GM18499 (cell line): ENCODE data around the gene SSTR3.
"Not testable (repeated sequence)": the region's sequence is repeated elsewhere in the genome, so short reads cannot be mapped to it uniquely, and the experiment has no call there.

Experiments used
- ATAC-seq: cut with Tn5 transposase; IDR thresholded peaks from one replicate; pipeline ENCODE4 v1.9.1; 2021; ENCODE audit warnings: moderate number of reproducible peaks; ENCODE audit not compliant: insufficient read depth, unreplicated experiment

The SSTR3 gene

GRCh38 chr22:37212174-37212906 lies at the start of gene SSTR3:
Gene SSTR3 (minus strand): TSS chr22:37212477. CDS start chr22:37207803, 4,674 bp downstream.
- ATAC-seq = no peak

- ATAC-seq = no peak
These were observed 48.6 kb upstream of the SSTR3 start for GRCh38 chr22:37260901-37261336.

- no peak for ATAC-seq
These were observed 48.0 kb upstream of the SSTR3 start for GRCh38 chr22:37260155-37260795.

- ATAC-seq = no peak
These were observed 47.3 kb upstream of the SSTR3 start for GRCh38 chr22:37259540-37260029.

- ATAC-seq = no peak
These were observed 46.6 kb upstream of the SSTR3 start for GRCh38 chr22:37258753-37259401.

- ATAC-seq = no peak
These were observed 45.9 kb upstream of the SSTR3 start for GRCh38 chr22:37258005-37258752.

DNA sequence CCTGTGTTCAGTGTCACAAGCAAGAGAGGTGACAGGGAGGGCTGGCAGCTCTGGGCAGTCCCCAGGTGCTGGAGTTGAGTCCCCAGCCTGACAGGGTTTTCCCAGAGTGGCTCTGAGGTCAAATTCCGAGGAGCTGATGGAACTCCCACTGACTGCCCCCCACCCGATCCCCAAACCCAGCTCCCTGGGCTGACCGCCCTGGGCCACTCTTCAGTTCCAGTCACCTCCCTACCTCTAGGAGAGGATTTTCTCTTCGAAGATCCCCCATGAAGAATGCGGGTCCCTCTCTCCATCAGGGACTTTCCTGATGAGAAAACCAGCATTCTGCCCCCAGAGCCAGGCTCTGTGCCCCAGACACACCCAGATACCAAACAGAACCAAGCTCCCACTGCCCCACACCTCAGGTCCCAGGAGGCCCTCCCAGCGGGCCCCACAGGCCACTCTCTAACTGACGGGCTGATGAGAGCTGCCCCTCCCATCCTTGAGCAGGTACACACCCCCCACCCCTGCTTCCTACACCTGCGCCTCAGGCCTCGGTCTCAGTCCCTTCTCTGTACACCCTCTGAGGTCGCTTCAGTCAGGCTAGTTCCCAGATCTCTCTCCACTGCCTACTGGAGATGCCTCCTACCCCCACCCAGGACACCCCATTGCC lies 43.9 kb upstream of the SSTR3 start:
- ATAC-seq = no peak

DNA sequence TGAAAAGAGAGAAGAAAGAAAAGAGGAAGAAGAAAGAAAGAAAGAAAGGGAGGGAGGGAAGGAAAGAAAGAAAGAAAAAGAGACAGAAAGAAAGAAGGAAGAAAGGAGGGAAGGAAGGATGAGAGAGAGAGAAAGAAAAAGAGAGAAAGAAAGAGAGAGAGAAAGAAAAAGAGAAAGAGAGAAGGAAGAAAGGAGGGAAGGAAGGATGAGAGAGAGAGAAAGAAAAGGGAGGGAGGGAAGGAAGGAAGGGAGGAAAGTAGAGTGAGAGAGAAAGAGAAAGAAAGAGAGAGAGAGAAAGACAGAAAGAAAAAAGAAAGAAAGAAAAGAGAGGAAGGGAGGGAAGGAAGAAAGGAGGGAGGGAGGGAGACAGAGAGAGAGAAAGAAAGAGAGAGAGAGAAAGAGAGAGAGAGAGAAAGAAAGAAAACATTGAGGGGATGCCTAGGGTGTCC lies 43.3 kb upstream of the SSTR3 start:
- no peak for ATAC-seq

DNA sequence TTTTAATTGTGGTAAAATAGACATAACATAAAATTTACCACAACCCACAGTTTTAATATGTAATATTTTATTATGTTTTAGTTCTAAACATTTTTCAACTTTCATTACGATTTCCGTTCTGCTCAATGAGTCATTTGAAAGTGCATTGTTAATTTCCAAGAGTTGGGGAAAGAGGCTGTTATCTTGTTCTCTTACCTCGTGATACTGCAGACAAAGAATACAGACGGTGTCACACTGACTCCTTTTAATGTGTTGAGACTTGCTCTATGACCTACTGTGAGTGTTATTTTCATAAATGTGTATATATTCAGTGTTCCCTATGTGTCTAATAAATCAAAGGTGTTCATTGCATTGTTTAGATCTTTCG lies 42.6 kb upstream of the SSTR3 start:
- no peak for ATAC-seq

GRCh38 chr22:37254209-37254866 lies 42.1 kb upstream of the SSTR3 start:
- no peak for ATAC-seq

GRCh38 chr22:37253126-37253660 lies 40.9 kb upstream of the SSTR3 start:
- no peak for ATAC-seq

DNA sequence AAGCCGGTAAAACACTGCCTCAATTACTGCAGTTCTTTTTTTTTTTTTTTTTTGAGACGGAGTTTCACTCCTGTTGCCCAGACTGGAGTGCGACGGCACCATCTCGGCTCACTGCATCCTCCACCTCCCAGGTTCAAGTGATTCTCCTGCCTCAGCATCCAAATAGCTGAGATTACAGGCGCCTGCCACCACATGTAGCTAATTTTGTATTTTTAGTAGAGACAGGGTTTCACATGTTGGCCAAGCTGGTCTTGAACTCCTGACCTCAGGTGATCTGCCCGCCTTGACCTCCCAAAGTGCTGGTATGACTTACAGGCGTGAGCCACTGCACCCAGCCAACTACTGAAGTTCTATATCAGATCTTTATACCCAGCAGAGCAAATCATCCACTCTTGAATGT lies 39.6 kb upstream of the SSTR3 start:
- ATAC-seq = not testable (repeated sequence)

GRCh38 chr22:37249986-37250385 lies 37.7 kb upstream of the SSTR3 start:
- ATAC-seq = no peak

GRCh38 chr22:37248251-37248650 lies 36.0 kb upstream of the SSTR3 start:
- no peak for ATAC-seq

DNA sequence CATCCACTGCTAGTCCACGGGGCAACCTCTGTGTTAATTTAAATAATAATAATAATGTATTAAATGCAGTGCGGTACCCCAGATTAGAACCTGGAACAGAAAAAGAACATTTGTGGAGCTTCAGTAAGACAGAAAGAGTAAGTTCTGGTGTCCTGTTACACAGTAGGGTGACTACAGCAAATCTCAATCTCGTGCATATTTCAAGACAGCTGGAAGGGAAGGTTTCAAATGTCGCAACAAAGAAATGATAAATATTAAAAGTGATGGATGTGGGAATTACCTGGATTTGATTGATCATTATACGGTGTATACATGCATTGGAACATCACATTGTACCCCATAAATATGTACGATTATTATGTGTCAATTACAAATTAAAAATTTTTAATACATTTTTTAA lies 33.5 kb upstream of the SSTR3 start:
- ATAC-seq = no peak

GRCh38 chr22:37244922-37245722 lies 32.8 kb upstream of the SSTR3 start:
- ATAC-seq = no peak

DNA sequence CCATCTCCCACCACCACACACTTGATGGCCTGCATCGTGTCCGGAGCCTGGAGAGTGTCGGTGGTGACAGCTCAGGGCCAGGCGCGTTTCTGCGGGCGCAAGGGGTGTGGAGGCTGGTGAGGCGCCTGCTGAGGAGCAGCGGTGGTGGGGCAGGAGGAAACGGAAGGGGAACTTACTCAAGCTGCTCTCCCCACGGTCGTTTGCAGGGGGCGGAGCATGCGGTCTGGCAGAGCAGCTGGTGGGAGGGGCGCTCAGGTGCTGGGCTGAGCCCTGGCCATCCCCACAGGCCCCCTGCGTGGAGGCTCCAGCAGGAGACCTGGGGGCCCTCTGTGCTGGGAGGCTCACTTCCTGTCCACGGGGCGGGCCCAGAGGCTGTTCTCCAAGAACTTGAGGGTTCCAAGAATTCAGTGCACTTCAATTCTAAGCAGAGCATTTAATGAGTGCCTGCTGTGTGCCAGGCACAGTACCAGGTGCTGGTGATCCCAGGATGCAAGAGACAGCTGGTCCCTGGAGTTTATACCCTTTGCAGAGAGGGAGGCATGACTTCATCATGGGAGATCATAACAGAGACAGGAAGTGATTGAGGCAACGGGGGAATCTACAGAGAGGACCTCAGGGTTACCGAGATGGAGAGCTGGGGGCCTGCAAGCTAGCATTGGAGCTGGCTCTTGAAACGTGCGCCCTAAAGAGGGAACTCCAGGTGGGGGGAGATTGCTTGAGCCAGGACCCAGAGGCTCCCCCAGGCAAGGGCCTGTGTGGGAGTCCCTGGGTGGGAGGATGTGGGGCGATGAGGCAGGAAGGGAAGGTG lies 32.0 kb upstream of the SSTR3 start, which contains the start of gene RAC2:
TSS of gene RAC2 (minus strand) at position 156 of the 808 bp plus-strand sequence. CDS start at position 35, 121 bp downstream.
- no peak for ATAC-seq
